DMS 273 (cell line): Measurements from ENCODE around the gene VAMP2.

Source experiments
- DNase-seq: peaks from one replicate; lab custom pipeline; 2025; ENCODE audit not compliant: unreplicated experiment; lab: John Stamatoyannopoulos, UW

The VAMP2 gene

GRCh38 chr17:8155996-8156245, 6.8 kb downstream of the VAMP2 start:
- DNase-seq: no peak

GRCh38 chr17:8155231-8155995, 7.3 kb downstream of the VAMP2 start:
- DNase-seq: no peak

- DNase-seq: no peak
Observed at GRCh38 chr17:8154608-8155155, 8.1 kb downstream of the VAMP2 start.

GRCh38 chr17:8153957-8154607, 8.7 kb downstream of the VAMP2 start:
- peak; percentile 98 for DNase-seq

GRCh38 chr17:8153525-8153956, 9.2 kb downstream of the VAMP2 start:
- DNase-seq: peak; percentile 63

- DNase-seq: peak; percentile 45
Observed at GRCh38 chr17:8153031-8153451, 9.7 kb downstream of the VAMP2 start.

- DNase-seq: peak; percentile 85
Observed at GRCh38 chr17:8152112-8152775, 10.5 kb downstream of the VAMP2 start, which contains the start of gene PER1. Gene PER1, minus strand, starts transcription at chr17:8152404. Its CDS starts 1,698 bp downstream, at chr17:8150706.

- DNase-seq: peak; percentile 61
Observed at GRCh38 chr17:8151641-8152111, 11.1 kb downstream of the VAMP2 start.

- no peak for DNase-seq
Observed at GRCh38 chr17:8151120-8151640, 11.6 kb downstream of the VAMP2 start.

GRCh38 chr17:8150194-8151119, 12.3 kb downstream of the VAMP2 start:
- no peak for DNase-seq

- no peak for DNase-seq
Observed at GRCh38 chr17:8149419-8150193, 13.1 kb downstream of the VAMP2 start.

GRCh38 chr17:8148560-8148959, 14.2 kb downstream of the VAMP2 start:
- no peak for DNase-seq

- no peak for DNase-seq
Observed at GRCh38 chr17:8147805-8148404, 14.8 kb downstream of the VAMP2 start.

- no peak for DNase-seq
Observed at GRCh38 chr17:8147141-8147804, 15.5 kb downstream of the VAMP2 start.

- no peak for DNase-seq
Observed at GRCh38 chr17:8146381-8147140, 16.2 kb downstream of the VAMP2 start.

GRCh38 chr17:8145811-8146210, 16.9 kb downstream of the VAMP2 start:
- DNase-seq: no peak

GRCh38 chr17:8144401-8145231, 18.1 kb downstream of the VAMP2 start:
- DNase-seq: no peak
